Stomach (tissue), 9 donors: Measurements from ENCODE around the gene DST. TPM values are rescaled to one million over a fixed set of nuclear protein-coding genes. Genes with fewer than 3 reads are reported as not detected.

Source experiments
- DNase-seq, 2 donors: peaks; one replicate each; pipeline versions ENCODE4 v3.0.0 to v3.0.0-alpha.2; 2013 to 2019
- H3K27ac ChIP-seq, 5 donors: fragments of 200-600 bp in 4 of 5; sonication (generic) in 4 of 5; one replicate each; pipeline ENCODE4 v1.5.1; 2013 to 2019; ENCODE audit warnings: mild to moderate bottlenecking in 1 of 5, moderate library complexity in 1 of 5
- H3K27me3 ChIP-seq, 3 donors: fragments of 200-600 bp; sonication (generic); one replicate each; pipeline ENCODE4 v1.5.1; 2017 to 2019; ENCODE audit warnings: mixed run types in 1 of 3
- H3K36me3 ChIP-seq, 4 donors: fragments of 200-600 bp; sonication (generic); 1 replicate in 3 of 4; 2 replicates in 1 of 4; pipeline ENCODE4 v1.5.1; 2016 to 2019
- H3K4me1 ChIP-seq, 4 donors: fragments of 200-600 bp; sonication (generic); one replicate each; pipeline ENCODE4 v1.5.1; 2016 to 2019
- H3K4me3 ChIP-seq, 4 donors: fragments of 200-600 bp; sonication (generic) in 3 of 4; one replicate each; pipeline ENCODE4 v1.5.1; 2016 to 2019; ENCODE audit warnings: mild to moderate bottlenecking in 1 of 4
- H3K9me3 ChIP-seq, 4 donors: fragments of 200-600 bp; sonication (generic); one replicate each; pipeline ENCODE4 v1.5.1; 2016 to 2019
- EP300 ChIP-seq: sonication (generic); formaldehyde crosslinking; IDR thresholded peaks from one replicate; pipeline ENCODE4 v1.6.1; 2017; ENCODE audit warnings: antibody characterized with exemption
- POLR2A ChIP-seq, 4 donors: fragments of 450-650 bp; IDR thresholded peaks; one replicate each; pipeline ENCODE4 v1.6.1; 2016; ENCODE audit warnings: antibody characterized with exemption in 4 of 4, control low read depth in 2 of 4, mild to moderate bottlenecking in 1 of 4, moderate library complexity in 1 of 4
- POLR2AphosphoS5 ChIP-seq, 3 donors: sonication (generic); formaldehyde crosslinking; IDR thresholded peaks; one replicate each; pipeline ENCODE4 v1.6.1; 2016; ENCODE audit warnings: antibody characterized with exemption in 3 of 3
- WGBS, 5 donors: extraction: QIAGEN DNeasy Blood & Tissue Kit in 3 of 5; methylation state at CpG; one replicate each; pipeline versions ENCODE4 v1.1.5 to v1.1.7; 2013 to 2018; 5-methylcytosine and 5-hydroxymethylcytosine counted together
- intact Hi-C: fragments of 100-400 bp; cut with DNase I; formaldehyde crosslinking; loops from one replicate; pipeline ENCODE4 v1.15.1; 2023; ENCODE audit warnings: low total_unique reads
- polyA plus RNA-seq, 3 donors: library from polyadenylated mRNA; stranded (reverse); fragments of 200-250 nt; gene quantifications; one replicate each; pipeline ENCODE4 v1.2.3, GENCODE V29; 2013
- total RNA-seq, 5 donors: library from RNA; depleted of rRNA; stranded (reverse); fragments of >200 nt; gene quantifications; one replicate each; pipeline versions ENCODE4 v1.1.0 to v1.2.3, GENCODE V29; 2014 to 2016
- TF ChIP-seq, protein P1 (sequence below), 7 experiments: fragments of 450-650 bp in 4 of 7; fragments of 200-600 bp in 3 of 7; sonication (generic) in 3 of 7; IDR thresholded peaks; one replicate each; pipeline ENCODE4 v1.5.1; 2016 to 2019; ENCODE audit warnings: antibody characterized with exemption in 7 of 7, control low read depth in 2 of 7, mild to moderate bottlenecking in 1 of 7
- donor health status: healthy with polysubstance abuse.
- donor health status: Bipolar disorder and iron deficiency.
- donor health status: healthy.

Gene DST
- total and polyA plus RNA-seq, 8 donors = 16.3 to 623 (median 200) TPM

DNA sequence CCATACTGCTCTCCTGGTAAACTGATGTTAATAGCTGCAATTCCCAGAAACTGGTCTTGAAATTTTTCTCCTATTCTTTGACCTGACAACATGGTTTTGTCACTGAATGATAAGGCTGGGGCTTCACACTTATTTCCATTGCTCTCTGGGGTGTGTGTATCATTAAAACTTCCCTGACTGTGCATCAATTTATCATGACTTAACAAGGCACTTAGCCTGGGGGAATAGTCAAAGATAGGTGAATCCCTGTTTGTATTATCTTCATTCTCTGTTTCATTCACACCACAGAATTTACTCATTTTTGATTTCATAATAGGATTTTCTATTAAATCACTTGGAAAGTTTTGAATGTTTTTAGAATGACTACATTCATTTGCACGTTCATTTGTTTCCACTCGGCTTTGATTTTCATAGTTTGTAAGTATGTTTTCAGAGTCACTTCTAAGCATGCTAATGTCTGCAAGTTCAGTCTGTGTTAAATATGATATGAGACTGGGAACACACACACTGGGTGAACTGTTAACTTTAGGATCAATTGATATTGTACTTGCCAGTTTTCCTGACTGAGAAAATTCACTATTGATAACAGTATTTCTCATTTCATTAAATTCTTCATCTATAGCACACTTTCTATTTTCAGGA lies 35.5 kb downstream of the DST start:
- Histone ChIP-seq H3K4me1 (no peaks in the 10 kb centered on the region), H3K36me3 (peaks cover 5 to 29% (median 22%) of the 10 kb centered on the region in 4 donors), H3K27ac (no peak overlapping the region), H3K4me3 (no peak overlapping the region), H3K27me3 (no peaks in the 10 kb centered on the region), H3K9me3 (no peaks in the 10 kb centered on the region)
- TF ChIP-seq POLR2A (IDR thresholded peaks at IDR 0.05) (no peak), POLR2AphosphoS5 (IDR thresholded peaks at IDR 0.05) (no peak), EP300 (no peak)
- TF ChIP-seq, protein P1, sequence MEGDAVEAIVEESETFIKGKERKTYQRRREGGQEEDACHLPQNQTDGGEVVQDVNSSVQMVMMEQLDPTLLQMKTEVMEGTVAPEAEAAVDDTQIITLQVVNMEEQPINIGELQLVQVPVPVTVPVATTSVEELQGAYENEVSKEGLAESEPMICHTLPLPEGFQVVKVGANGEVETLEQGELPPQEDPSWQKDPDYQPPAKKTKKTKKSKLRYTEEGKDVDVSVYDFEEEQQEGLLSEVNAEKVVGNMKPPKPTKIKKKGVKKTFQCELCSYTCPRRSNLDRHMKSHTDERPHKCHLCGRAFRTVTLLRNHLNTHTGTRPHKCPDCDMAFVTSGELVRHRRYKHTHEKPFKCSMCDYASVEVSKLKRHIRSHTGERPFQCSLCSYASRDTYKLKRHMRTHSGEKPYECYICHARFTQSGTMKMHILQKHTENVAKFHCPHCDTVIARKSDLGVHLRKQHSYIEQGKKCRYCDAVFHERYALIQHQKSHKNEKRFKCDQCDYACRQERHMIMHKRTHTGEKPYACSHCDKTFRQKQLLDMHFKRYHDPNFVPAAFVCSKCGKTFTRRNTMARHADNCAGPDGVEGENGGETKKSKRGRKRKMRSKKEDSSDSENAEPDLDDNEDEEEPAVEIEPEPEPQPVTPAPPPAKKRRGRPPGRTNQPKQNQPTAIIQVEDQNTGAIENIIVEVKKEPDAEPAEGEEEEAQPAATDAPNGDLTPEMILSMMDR (IDR thresholded peaks at IDR 0.05) = no peak
- WGBS, 5 donors = 74 to 94% (median 90%) methylated on average over 2 of the region's 2 CpGs
- no peak for DNase-seq
- intact Hi-C loops = no loop called here

DNA sequence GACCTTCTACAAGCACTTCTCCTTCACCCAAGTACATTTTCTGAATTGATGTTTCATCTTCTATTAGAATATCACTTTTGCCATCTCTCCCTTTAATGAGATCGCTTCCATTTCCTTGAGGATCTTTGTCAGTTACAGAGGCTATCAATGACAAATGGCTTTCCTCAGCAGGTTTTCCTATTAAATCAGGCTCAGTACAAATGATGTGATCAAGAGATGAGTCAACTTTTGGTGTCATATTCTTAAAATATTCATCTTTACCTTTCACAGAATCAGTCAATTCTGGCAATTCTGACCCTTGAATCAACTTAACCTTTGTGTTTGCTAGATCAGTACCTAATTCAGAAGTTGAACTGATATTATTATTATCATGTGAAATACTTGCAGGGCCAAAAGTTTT lies 37.3 kb downstream of the DST start:
- H3K36me3 ChIP-seq = peaks cover 5 to 42% (median 34%) of the 10 kb centered on the region in 4 donors
- H3K4me1 ChIP-seq = no peaks in the 10 kb centered on the region
- DNase-seq = no peak
- WGBS, 5 donors = 89 to 100% (median 95%) methylated on average over 1 of the region's 1 CpG
- H3K27me3 ChIP-seq = no peaks in the 10 kb centered on the region
- no peak overlapping the region for H3K27ac ChIP-seq
- H3K4me3 ChIP-seq = no peak overlapping the region
- intact Hi-C loops = no loop called here
- no peaks in the 10 kb centered on the region for H3K9me3 ChIP-seq
- no peak for TF ChIP-seq EP300
- TF ChIP-seq POLR2AphosphoS5 (IDR thresholded peaks at IDR 0.05) = no peak
- TF ChIP-seq, protein P1 (IDR thresholded peaks at IDR 0.05) = no peak
- no peak for TF ChIP-seq POLR2A (IDR thresholded peaks at IDR 0.05)

GRCh38 chr6:56604186-56604585 lies 38.5 kb downstream of the DST start:
- no peak overlapping the region for H3K27ac ChIP-seq
- H3K4me1 ChIP-seq = no peaks in the 10 kb centered on the region
- no peak for TF ChIP-seq EP300
- TF ChIP-seq POLR2A (IDR thresholded peaks at IDR 0.05) = no peak
- TF ChIP-seq, protein P1 (IDR thresholded peaks at IDR 0.05) = no peak
- TF ChIP-seq POLR2AphosphoS5 (IDR thresholded peaks at IDR 0.05) = no peak
- H3K4me3 ChIP-seq = no peak overlapping the region
- H3K27me3 ChIP-seq = no peaks in the 10 kb centered on the region
- 80 to 91% (median 88%) methylated on average over 1 of the region's 1 CpG for WGBS, 5 donors
- H3K36me3 ChIP-seq = peaks cover 5 to 49% (median 40%) of the 10 kb centered on the region in 4 donors
- DNase-seq = no peak
- H3K9me3 ChIP-seq = no peaks in the 10 kb centered on the region
- intact Hi-C loops = no loop called here

GRCh38 chr6:56601390-56601789 lies 41.3 kb downstream of the DST start:
- Histone ChIP-seq H3K4me1 (no peaks in the 10 kb centered on the region), H3K4me3 (no peak overlapping the region), H3K27me3 (no peaks in the 10 kb centered on the region), H3K27ac (no peak overlapping the region), H3K36me3 (peaks cover 0 to 49% (median 41%) of the 10 kb centered on the region in 4 donors), H3K9me3 (no peaks in the 10 kb centered on the region)
- DNase-seq = no peak
- TF ChIP-seq, protein P1 (IDR thresholded peaks at IDR 0.05) = no peak
- TF ChIP-seq POLR2AphosphoS5 (IDR thresholded peaks at IDR 0.05) (no peak), POLR2A (IDR thresholded peaks at IDR 0.05) (no peak), EP300 (no peak)
- intact Hi-C loops = no loop called here
- WGBS, 5 donors = 53 to 63% (median 56%) methylated on average over 2 of the region's 2 CpGs
